Breast epithelium (tissue), 4 donors: Measurements from ENCODE around the gene CSMD2. TPM values are rescaled to one million over a fixed set of nuclear protein-coding genes. Genes with fewer than 3 reads are reported as not detected.

ENCODE experiments used
- DNase-seq, 2 donors: peaks; one replicate each; pipeline ENCODE4 v3.0.0-alpha.2; 2019; ENCODE audit warnings: low spot score in 2 of 2
- H3K27ac ChIP-seq, 2 donors: fragments of 200-600 bp; sonication (generic) in 1 of 2; one replicate each; pipeline ENCODE4 v1.5.1; 2016 to 2019; ENCODE audit warnings: mild to moderate bottlenecking in 1 of 2
- H3K27me3 ChIP-seq, 2 donors: fragments of 200-600 bp; sonication (generic) in 1 of 2; one replicate each; pipeline versions ENCODE4 v1.5.1 to v1.6.0; 2017 to 2019; ENCODE audit warnings: control low read depth in 1 of 2, mild to moderate bottlenecking in 1 of 2
- H3K36me3 ChIP-seq: fragments of 200-600 bp; one replicate; pipeline ENCODE4 v1.5.1; 2019
- H3K4me1 ChIP-seq, 2 donors: fragments of 200-600 bp; sonication (generic); one replicate each; pipeline ENCODE4 v1.5.1; 2016 to 2019; ENCODE audit warnings: control low read depth in 1 of 2
- H3K4me3 ChIP-seq, 3 donors: fragments of 200-600 bp; sonication (generic); 1 replicate in 2 of 3; 2 replicates in 1 of 3; pipeline ENCODE4 v1.5.1; 2016 to 2019; ENCODE audit warnings: mild to moderate bottlenecking in 3 of 3, moderate library complexity in 2 of 3
- H3K9me3 ChIP-seq, 2 donors: fragments of 200-600 bp; sonication (generic) in 1 of 2; one replicate each; pipeline ENCODE4 v1.5.1; 2016 to 2019; ENCODE audit warnings: control low read depth in 1 of 2
- CTCF ChIP-seq, 3 donors: fragments of 450-650 bp; IDR thresholded peaks; one replicate each; pipeline ENCODE4 v1.5.1; 2016 to 2017; ENCODE audit warnings: antibody characterized with exemption in 3 of 3, mild to moderate bottlenecking in 3 of 3, moderate library complexity in 3 of 3
- POLR2A ChIP-seq: fragments of 450-650 bp; IDR thresholded peaks from one replicate; pipeline ENCODE4 v1.6.1; 2016; ENCODE audit warnings: antibody characterized with exemption, mild to moderate bottlenecking, moderate library complexity
- POLR2AphosphoS5 ChIP-seq, 3 donors: sonication (generic); formaldehyde crosslinking; IDR thresholded peaks; one replicate each; pipeline ENCODE4 v1.6.1; 2017; ENCODE audit warnings: antibody characterized with exemption in 3 of 3
- intact Hi-C: fragments of 100-400 bp; cut with DNase I; formaldehyde crosslinking; loops from one replicate; pipeline ENCODE4 v1.15.1; 2023; ENCODE audit warnings: low total_unique reads
- total RNA-seq, 3 donors: library from RNA; depleted of rRNA; stranded (reverse); fragments of >200 nt; gene quantifications; one replicate each; pipeline ENCODE4 v1.1.0, GENCODE V29; 2016

The CSMD2 gene
- total RNA-seq, 3 donors from 2014 or later, result 0.33 to 2.6 (median 0.44) TPM

- Histone ChIP-seq H3K9me3 (no peaks in the 10 kb centered on the region), H3K36me3 (no peaks in the 10 kb centered on the region), H3K27me3 (no peaks in the 10 kb centered on the region), H3K4me3 (peak overlapping the region in 1 of 3 donors; percentile 11), H3K4me1 (peaks cover 3 to 9% of the 10 kb centered on the region in 2 donors), H3K27ac (peak overlapping the region in 1 of 2 donors; percentile 38)
- intact Hi-C loops, result no loop called here
- TF ChIP-seq POLR2A, result no peak
- no peak for TF ChIP-seq CTCF (IDR thresholded peaks at IDR 0.05)
- no peak for TF ChIP-seq POLR2AphosphoS5 (IDR thresholded peaks at IDR 0.05)
- DNase-seq, result peak in 1 of 2 donors; percentile 44
Observed at GRCh38 chr1:33971018-33971710, 193.9 kb downstream of the CSMD2 start.

GRCh38 chr1:33970148-33970825 is 194.7 kb downstream of the CSMD2 start:
- Histone ChIP-seq H3K4me1 (peaks cover 3 to 9% of the 10 kb centered on the region in 2 donors), H3K36me3 (no peaks in the 10 kb centered on the region), H3K9me3 (no peaks in the 10 kb centered on the region), H3K27me3 (no peaks in the 10 kb centered on the region), H3K27ac (no peak overlapping the region), H3K4me3 (no peak overlapping the region)
- TF ChIP-seq POLR2A (no peak), POLR2AphosphoS5 (IDR thresholded peaks at IDR 0.05) (no peak), CTCF (IDR thresholded peaks at IDR 0.05) (no peak)
- intact Hi-C loops, result no loop called here
- DNase-seq, result no peak

DNA sequence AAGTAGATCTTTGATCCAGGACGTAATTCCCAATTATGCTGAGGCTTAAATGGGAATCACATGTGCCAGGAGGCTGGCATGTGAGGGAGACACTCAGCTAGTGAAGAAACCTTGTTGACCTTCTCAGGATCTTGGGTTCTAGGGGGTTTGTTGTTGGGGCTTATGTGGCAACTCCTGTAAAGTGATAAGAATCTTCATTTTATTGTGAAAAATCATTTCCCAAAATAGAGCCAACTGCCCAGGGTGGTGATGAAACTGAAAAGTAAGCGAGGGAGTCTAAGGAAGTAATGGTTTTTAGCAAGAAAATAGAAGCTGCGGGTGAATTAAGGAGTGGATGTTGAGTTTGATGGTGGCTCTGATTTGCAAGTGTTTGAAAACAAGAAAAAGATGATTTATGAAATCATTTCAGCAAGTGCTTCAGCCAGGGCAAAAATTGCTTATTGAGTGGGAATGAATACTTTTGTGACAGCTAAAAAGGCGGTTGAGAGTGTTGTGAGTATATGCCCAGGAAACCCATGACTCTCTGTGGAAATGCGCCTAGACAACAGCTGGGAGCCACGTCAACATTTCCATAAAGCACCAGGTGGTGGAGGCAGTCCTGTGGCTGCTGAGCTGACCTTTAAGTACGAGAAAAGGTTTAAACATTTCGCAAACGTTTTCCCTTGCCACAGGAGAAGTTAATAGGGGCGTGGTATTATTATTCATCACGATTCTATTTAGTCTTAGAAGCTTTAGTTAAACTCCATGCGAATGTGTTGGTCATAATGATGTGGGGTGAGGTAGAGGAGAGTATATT is 198.5 kb downstream of the CSMD2 start:
- Histone ChIP-seq H3K4me1 (peaks cover 1 to 2% of the 10 kb centered on the region in 2 donors), H3K9me3 (no peaks in the 10 kb centered on the region), H3K27me3 (no peaks in the 10 kb centered on the region), H3K27ac (no peak overlapping the region), H3K36me3 (no peaks in the 10 kb centered on the region), H3K4me3 (no peak overlapping the region)
- TF ChIP-seq POLR2A (no peak), CTCF (IDR thresholded peaks at IDR 0.05) (no peak), POLR2AphosphoS5 (IDR thresholded peaks at IDR 0.05) (no peak)
- intact Hi-C loops, result no loop called here
- DNase-seq, result no peak

- intact Hi-C loops, result no loop called here
Observed at GRCh38 chr1:33965086-33965485, 199.9 kb downstream of the CSMD2 start.

More at GRCh38 chr1:33965086-33965485, 199.9 kb downstream of the CSMD2 start:
- H3K4me1 ChIP-seq, result no peaks in the 10 kb centered on the region
- H3K27ac ChIP-seq, result no peak overlapping the region
- H3K36me3 ChIP-seq, result no peaks in the 10 kb centered on the region
- TF ChIP-seq POLR2A (no peak), CTCF (IDR thresholded peaks at IDR 0.05) (no peak), POLR2AphosphoS5 (IDR thresholded peaks at IDR 0.05) (no peak)
- no peak overlapping the region for H3K4me3 ChIP-seq
- no peaks in the 10 kb centered on the region for H3K27me3 ChIP-seq
- no peak for DNase-seq
- H3K9me3 ChIP-seq, result no peaks in the 10 kb centered on the region
